Measurements from ENCODE around the gene BRI3BP. TPM values are rescaled to one million over a fixed set of nuclear protein-coding genes. Genes with fewer than 3 reads are reported as not detected.

The BRI3BP gene
- total and polyA plus RNA-seq, 4 experiments from 2014 or later, result 1.7 to 9.5 (median 6.5) TPM

DNA sequence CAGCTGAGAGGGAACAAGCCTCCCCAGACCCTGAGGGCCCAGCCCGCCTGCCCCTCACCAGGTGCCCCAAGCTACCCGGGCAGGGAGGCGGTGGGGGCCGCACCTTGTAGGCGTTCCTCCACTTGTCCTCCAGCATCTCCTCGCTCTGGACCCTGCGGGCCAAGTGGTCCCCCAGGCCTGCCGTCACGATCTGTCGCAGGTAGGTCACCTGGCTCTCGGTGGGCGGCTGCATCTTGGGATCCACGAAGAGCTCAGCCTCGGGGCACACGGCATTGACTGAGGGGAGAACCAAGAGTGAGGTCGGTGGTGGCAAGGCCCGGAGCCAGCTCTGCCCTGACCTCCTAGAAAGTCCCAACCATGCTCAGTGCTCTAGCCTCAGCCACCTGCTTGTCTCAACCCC lies 41.1 kb upstream of the BRI3BP start:
- POLR2A ChIA-PET (ENCODE audit: partially characterized antibody), result interaction anchor here (1.6 kb wide), 1 partner anchor 12 kb away, joined by 6 read pairs; no protein-coding TSS in a partner anchor
- no peaks in the 10 kb centered on the region for H3K4me1 Mint-ChIP-seq

DNA sequence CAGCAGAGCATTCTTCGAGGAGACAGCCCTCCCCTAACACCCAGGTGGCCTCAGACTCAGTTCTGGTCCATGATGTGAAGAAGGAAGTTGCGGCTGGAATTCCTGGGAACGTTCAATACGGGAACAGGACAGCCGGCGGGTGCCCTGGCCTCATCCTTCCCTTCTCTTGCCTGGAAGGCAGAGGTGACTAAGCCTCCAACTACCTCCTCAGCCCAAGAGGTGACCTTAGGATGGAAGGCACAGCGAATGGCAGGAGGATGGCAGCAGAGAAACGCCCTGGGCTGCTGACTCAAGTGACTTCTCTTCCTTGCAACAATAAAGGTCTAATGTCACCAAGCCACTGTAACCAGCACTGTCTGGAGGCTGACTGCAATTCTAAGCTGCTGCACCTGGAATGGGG lies 40.6 kb upstream of the BRI3BP start:
- H3K36me3 ChIP-seq (ENCODE audit: insufficient read depth, low read length), result peaks cover 34% of the 10 kb centered on the region
- ChIA-PET POLR2A (ENCODE audit: partially characterized antibody) (interaction anchor here (1.6 kb wide), 1 partner anchor 13 kb away, joined by 6 read pairs; no protein-coding TSS in a partner anchor), CTCF (ENCODE audit: partially characterized antibody) (interaction anchor here (1.8 kb wide), 1 partner anchor 12 kb away, joined by 6 read pairs; no protein-coding TSS in a partner anchor)
- no peaks in the 10 kb centered on the region for H3K9me3 Mint-ChIP-seq
- no peaks in the 10 kb centered on the region for H3K27me3 Mint-ChIP-seq
- H3K36me3 Mint-ChIP-seq, result peaks cover 24 to 52% of the 10 kb centered on the region in 2 donors
- H3K4me1 ChIP-seq (ENCODE audit: insufficient read depth, low read length), result no peaks in the 10 kb centered on the region
- H3K4me3 Mint-ChIP-seq, result no peak overlapping the region
- no peak overlapping the region for H3K4me3 ChIP-seq (ENCODE audit: low read length in 2 of 2)
- H3K4me1 Mint-ChIP-seq, result no peaks in the 10 kb centered on the region
- intact Hi-C loops (cut with micrococcal nuclease), result no loop called here
- no peak overlapping the region for H3K27ac ChIP-seq (ENCODE audit: low read depth, low read length)
- DNase-seq, result no peak
- H3K9me3 ChIP-seq (ENCODE audit: control insufficient read depth in 1 of 2, low read length in 2 of 2), result no peaks in the 10 kb centered on the region
- H3K27ac Mint-ChIP-seq, result no peak overlapping the region
- H3K27me3 ChIP-seq (ENCODE audit: insufficient read depth, low read length), result no peaks in the 10 kb centered on the region

More for the DNA sequence above, 41.1 kb upstream of the BRI3BP start:
- no peak overlapping the region for H3K27ac ChIP-seq (ENCODE audit: low read depth, low read length)
- H3K4me3 ChIP-seq (ENCODE audit: low read length in 2 of 2), result no peak overlapping the region
- Mint-ChIP-seq H3K27me3 (no peaks in the 10 kb centered on the region), H3K9me3 (no peaks in the 10 kb centered on the region), H3K36me3 (peaks cover 21 to 50% of the 10 kb centered on the region in 2 donors), H3K27ac (no peak overlapping the region), H3K4me3 (no peak overlapping the region)
- H3K36me3 ChIP-seq (ENCODE audit: insufficient read depth, low read length), result peaks cover 36% of the 10 kb centered on the region
- no peaks in the 10 kb centered on the region for H3K4me1 ChIP-seq (ENCODE audit: insufficient read depth, low read length)
- intact Hi-C loops (cut with micrococcal nuclease), result no loop called here
- CTCF ChIA-PET (ENCODE audit: partially characterized antibody), result interaction anchor here (1.8 kb wide), 1 partner anchor 12 kb away, joined by 6 read pairs; no protein-coding TSS in a partner anchor
- H3K27me3 ChIP-seq (ENCODE audit: insufficient read depth, low read length), result no peaks in the 10 kb centered on the region
- no peak for DNase-seq
- H3K9me3 ChIP-seq (ENCODE audit: control insufficient read depth in 1 of 2, low read length in 2 of 2), result no peaks in the 10 kb centered on the region

DNA sequence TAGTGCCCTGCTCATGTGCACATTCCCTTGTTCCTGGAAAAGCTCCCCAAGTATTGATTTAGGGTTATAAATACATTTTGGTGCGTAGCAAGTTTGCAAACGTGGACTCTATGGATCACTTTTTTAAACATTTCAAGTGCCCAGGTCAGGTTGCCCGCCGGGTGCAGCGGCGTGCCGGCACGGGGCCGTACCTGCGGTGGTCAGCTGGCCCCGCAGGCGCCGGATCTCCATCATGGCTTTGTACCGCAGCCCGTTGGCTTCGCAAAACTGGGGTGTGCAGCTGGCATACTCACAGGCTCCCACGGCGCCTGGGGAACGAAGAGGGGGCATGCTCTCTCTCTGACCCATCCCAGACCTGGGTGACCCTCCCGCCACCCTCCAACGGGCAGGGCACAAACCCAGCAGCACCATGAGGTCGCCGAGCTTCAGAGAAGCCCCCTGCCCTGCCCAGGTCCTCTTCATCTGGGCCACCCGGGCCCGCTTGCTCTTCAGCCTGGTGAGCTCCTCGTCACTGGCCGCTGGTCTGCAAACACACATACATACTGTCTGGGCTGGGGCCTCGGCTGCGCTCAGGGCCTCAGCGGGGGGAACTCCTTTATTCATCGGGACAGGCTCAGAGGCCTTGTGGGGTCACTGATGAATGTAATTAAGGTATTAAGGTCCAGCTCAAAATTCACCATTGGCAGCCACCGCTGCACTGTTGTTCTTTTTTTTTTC lies 39.6 kb upstream of the BRI3BP start:
- Histone ChIP-seq H3K4me1 (ENCODE audit: insufficient read depth, low read length) (no peaks in the 10 kb centered on the region), H3K36me3 (ENCODE audit: insufficient read depth, low read length) (peaks cover 34% of the 10 kb centered on the region), H3K27ac (ENCODE audit: low read depth, low read length) (no peak overlapping the region), H3K27me3 (ENCODE audit: insufficient read depth, low read length) (no peaks in the 10 kb centered on the region), H3K9me3 (ENCODE audit: control insufficient read depth in 1 of 2, low read length in 2 of 2) (no peaks in the 10 kb centered on the region), H3K4me3 (ENCODE audit: low read length in 2 of 2) (no peak overlapping the region)
- no peak for DNase-seq
- Mint-ChIP-seq H3K36me3 (peaks cover 27 to 56% of the 10 kb centered on the region in 2 donors), H3K4me1 (no peaks in the 10 kb centered on the region), H3K4me3 (no peak overlapping the region), H3K9me3 (no peaks in the 10 kb centered on the region), H3K27me3 (no peaks in the 10 kb centered on the region), H3K27ac (no peak overlapping the region)
- ChIA-PET CTCF (ENCODE audit: partially characterized antibody) (no interaction called here), POLR2A (ENCODE audit: partially characterized antibody) (interaction anchor here (0.5 to 1.7 kb wide), 3 partner anchors 8 to 36 kb away, joined by 3 to 6 read pairs (median 3); no protein-coding TSS in a partner anchor)
- intact Hi-C loops (cut with micrococcal nuclease), result no loop called here

DNA sequence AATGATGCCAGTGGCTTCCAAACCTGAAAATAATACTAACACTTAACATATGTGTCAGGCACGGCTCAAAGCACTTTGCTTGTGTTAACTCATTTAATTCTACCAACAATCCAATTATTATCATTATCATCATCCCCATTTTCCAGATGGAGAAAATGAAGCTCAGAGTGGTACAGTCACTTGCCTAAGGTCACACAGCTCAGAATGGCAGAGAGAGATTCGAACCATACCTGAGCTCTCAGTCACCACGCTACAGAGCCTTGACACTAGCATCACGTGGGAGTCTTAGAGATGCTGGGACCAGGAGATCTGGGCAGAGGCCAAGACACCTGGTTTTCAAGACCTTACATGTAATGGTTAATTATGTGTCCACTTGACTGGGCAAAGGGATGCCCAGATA lies 38.7 kb upstream of the BRI3BP start:
- no peaks in the 10 kb centered on the region for H3K4me1 Mint-ChIP-seq
- no peaks in the 10 kb centered on the region for H3K9me3 ChIP-seq (ENCODE audit: control insufficient read depth in 1 of 2, low read length in 2 of 2)
- no peak overlapping the region for H3K4me3 ChIP-seq (ENCODE audit: low read length in 2 of 2)
- no peaks in the 10 kb centered on the region for H3K4me1 ChIP-seq (ENCODE audit: insufficient read depth, low read length)
- H3K27me3 ChIP-seq (ENCODE audit: insufficient read depth, low read length), result no peaks in the 10 kb centered on the region
- POLR2A ChIA-PET (ENCODE audit: partially characterized antibody), result interaction anchor here (0.8 to 1.7 kb wide), 2 partner anchors 14 to 37 kb away, joined by 3 to 6 read pairs; no protein-coding TSS in a partner anchor
- no peaks in the 10 kb centered on the region for H3K27me3 Mint-ChIP-seq
- H3K36me3 Mint-ChIP-seq, result peaks cover 28 to 56% of the 10 kb centered on the region in 2 donors
- no peak for DNase-seq
- CTCF ChIA-PET (ENCODE audit: partially characterized antibody), result interaction anchor here (0.9 to 1.4 kb wide), 3 partner anchors 14 to 50 kb away, joined by 3 to 6 read pairs (median 4); no protein-coding TSS in a partner anchor
- no peak overlapping the region for H3K27ac ChIP-seq (ENCODE audit: low read depth, low read length)
- peaks cover 35% of the 10 kb centered on the region for H3K36me3 ChIP-seq (ENCODE audit: insufficient read depth, low read length)
- intact Hi-C loops (cut with micrococcal nuclease), result no loop called here
- H3K9me3 Mint-ChIP-seq, result no peaks in the 10 kb centered on the region
- no peak overlapping the region for H3K27ac Mint-ChIP-seq
- H3K4me3 Mint-ChIP-seq, result no peak overlapping the region

DNA sequence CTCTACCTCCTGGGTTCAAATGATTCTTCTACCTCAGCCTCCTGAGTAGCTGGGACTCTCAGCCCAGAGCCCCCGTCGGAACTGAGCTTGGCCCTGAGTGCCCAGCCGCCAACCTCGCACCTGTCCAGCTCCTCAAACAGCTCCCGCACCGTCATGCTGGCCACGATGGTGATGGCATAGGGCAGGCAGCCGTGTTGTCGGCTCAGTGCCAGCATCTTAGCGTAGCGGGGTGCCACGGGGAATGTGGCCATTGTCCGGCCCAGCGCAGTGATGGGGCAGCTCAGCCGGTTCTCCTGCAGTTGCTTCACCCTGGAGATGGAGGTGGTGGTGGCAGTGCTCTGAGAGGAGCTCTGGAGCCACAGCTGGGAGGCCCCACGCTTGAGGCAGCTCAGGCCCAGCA lies 36.9 kb upstream of the BRI3BP start:
- no peak overlapping the region for H3K27ac ChIP-seq (ENCODE audit: low read depth, low read length)

DNA sequence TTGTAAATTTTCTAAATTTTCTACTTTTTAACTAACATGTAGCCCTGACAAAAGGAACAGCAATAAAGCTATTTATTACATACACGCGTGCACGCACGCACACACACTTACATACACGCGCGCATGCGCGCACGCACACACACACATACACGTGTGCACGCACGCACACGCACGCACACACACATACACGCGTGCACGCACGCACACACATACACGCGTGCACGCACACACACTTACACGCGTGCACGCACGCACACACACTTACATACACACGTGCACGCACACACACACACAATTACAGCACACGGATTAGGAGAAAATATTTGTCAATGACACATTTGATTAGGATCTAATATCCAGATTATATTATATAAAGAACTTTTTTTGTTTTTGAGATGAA lies 32.4 kb upstream of the BRI3BP start:
- Mint-ChIP-seq H3K4me1 (peaks cover 0 to 8% (median under 1%) of the 10 kb centered on the region in 4 donors), H3K4me3 (no peak overlapping the region), H3K27ac (no peak overlapping the region), H3K27me3 (no peaks in the 10 kb centered on the region), H3K36me3 (peaks cover 33 to 66% of the 10 kb centered on the region in 2 donors), H3K9me3 (peaks cover 0 to 3% (median 0%) of the 10 kb centered on the region in 8 donors)
- Histone ChIP-seq H3K36me3 (ENCODE audit: insufficient read depth, low read length) (peaks cover 45% of the 10 kb centered on the region), H3K4me1 (ENCODE audit: insufficient read depth, low read length) (no peaks in the 10 kb centered on the region), H3K27me3 (ENCODE audit: insufficient read depth, low read length) (no peaks in the 10 kb centered on the region), H3K27ac (ENCODE audit: low read depth, low read length) (no peak overlapping the region), H3K4me3 (ENCODE audit: low read length in 2 of 2) (no peak overlapping the region), H3K9me3 (ENCODE audit: control insufficient read depth in 1 of 2, low read length in 2 of 2) (no peaks in the 10 kb centered on the region)
- intact Hi-C loops (cut with micrococcal nuclease), result no loop called here
- DNase-seq, result no peak
- ChIA-PET CTCF (ENCODE audit: partially characterized antibody) (interaction anchor here (0.7 to 1.7 kb wide), 3 partner anchors 21 to 55 kb away, joined by 3 to 5 read pairs (median 3); no protein-coding TSS in a partner anchor), POLR2A (ENCODE audit: partially characterized antibody) (no interaction called here)

More for the DNA sequence above, 36.9 kb upstream of the BRI3BP start:
- H3K4me3 Mint-ChIP-seq, result no peak overlapping the region
- H3K4me3 ChIP-seq (ENCODE audit: low read length in 2 of 2), result no peak overlapping the region
- ChIA-PET CTCF (ENCODE audit: partially characterized antibody) (interaction anchor here (1.0 kb wide), 1 partner anchor 16 kb away, joined by 7 read pairs; no protein-coding TSS in a partner anchor), POLR2A (ENCODE audit: partially characterized antibody) (interaction anchor here (1.3 kb wide), 1 partner anchor 50 kb away, joined by 3 read pairs; no protein-coding TSS in a partner anchor)
- H3K9me3 Mint-ChIP-seq, result no peaks in the 10 kb centered on the region
- H3K36me3 ChIP-seq (ENCODE audit: insufficient read depth, low read length), result peaks cover 39% of the 10 kb centered on the region
- DNase-seq, result no peak
- peaks cover 0 to 4% (median 0%) of the 10 kb centered on the region in 4 donors for H3K4me1 Mint-ChIP-seq
- no peaks in the 10 kb centered on the region for H3K9me3 ChIP-seq (ENCODE audit: control insufficient read depth in 1 of 2, low read length in 2 of 2)
- H3K36me3 Mint-ChIP-seq, result peaks cover 21 to 55% of the 10 kb centered on the region in 2 donors
- peak overlapping the region in 1 of 7 donors; percentile 41 for H3K27ac Mint-ChIP-seq
- H3K4me1 ChIP-seq (ENCODE audit: insufficient read depth, low read length), result no peaks in the 10 kb centered on the region
- no peaks in the 10 kb centered on the region for H3K27me3 Mint-ChIP-seq
- intact Hi-C loops (cut with micrococcal nuclease), result no loop called here
- no peaks in the 10 kb centered on the region for H3K27me3 ChIP-seq (ENCODE audit: insufficient read depth, low read length)

DNA sequence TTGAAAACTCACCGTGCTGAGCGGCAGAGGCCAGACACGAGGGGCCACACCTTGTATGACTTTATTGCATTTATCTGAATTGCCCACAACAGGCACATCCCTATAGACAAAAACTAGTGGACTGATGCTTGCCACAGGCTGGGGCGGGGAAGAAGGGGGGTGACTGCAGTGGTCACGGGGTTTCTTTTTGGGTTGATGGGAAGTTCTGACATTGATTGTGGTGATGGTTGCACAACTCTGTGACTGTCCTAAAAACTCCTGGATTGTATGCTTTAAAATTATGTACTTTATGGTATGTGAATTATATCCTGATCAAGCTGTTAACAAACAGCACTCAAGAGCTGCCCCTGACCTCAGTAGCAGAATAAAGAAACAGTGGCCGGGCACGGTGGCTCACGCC lies 30.2 kb upstream of the BRI3BP start:
- H3K27ac Mint-ChIP-seq, result peak overlapping the region in 1 of 7 donors; percentile 65
- Histone ChIP-seq H3K27ac (ENCODE audit: low read depth, low read length) (no peak overlapping the region), H3K36me3 (ENCODE audit: insufficient read depth, low read length) (peaks cover 45% of the 10 kb centered on the region), H3K27me3 (ENCODE audit: insufficient read depth, low read length) (no peaks in the 10 kb centered on the region), H3K4me1 (ENCODE audit: insufficient read depth, low read length) (no peaks in the 10 kb centered on the region), H3K4me3 (ENCODE audit: low read length in 2 of 2) (no peak overlapping the region), H3K9me3 (ENCODE audit: control insufficient read depth in 1 of 2, low read length in 2 of 2) (no peaks in the 10 kb centered on the region)
- peaks cover 0 to 3% (median 0%) of the 10 kb centered on the region in 8 donors for H3K9me3 Mint-ChIP-seq
- intact Hi-C loops (cut with micrococcal nuclease), result no loop called here
- DNase-seq, result no peak
- H3K36me3 Mint-ChIP-seq, result peaks cover 35 to 67% of the 10 kb centered on the region in 2 donors
- H3K27me3 Mint-ChIP-seq, result no peaks in the 10 kb centered on the region
- CTCF ChIA-PET (ENCODE audit: partially characterized antibody), result no interaction called here
- POLR2A ChIA-PET (ENCODE audit: partially characterized antibody), result no interaction called here
- no peak overlapping the region for H3K4me3 Mint-ChIP-seq
- H3K4me1 Mint-ChIP-seq, result peaks cover 0 to 13% (median under 1%) of the 10 kb centered on the region in 4 donors

Data from CD4-positive, alpha-beta memory T cell (primary cell).